Measurements from ENCODE around the gene ZNF146. TPM values are rescaled to one million over a fixed set of nuclear protein-coding genes. Genes with fewer than 3 reads are reported as not detected.

ZNF146 gene
- total and polyA plus RNA-seq, 2 donors from 2014 or later, result 21.0 to 50.8 TPM

GRCh38 chr19:36201684-36202083 is 13.2 kb upstream of the ZNF146 start:
- DNase-seq, result no peak
- Histone ChIP-seq H3K27me3 (ENCODE audit: control insufficient read depth, insufficient read depth, low read length) (no peaks in the 10 kb centered on the region), H3K9me3 (ENCODE audit: control insufficient read depth in 2 of 3, insufficient read depth in 1 of 3, low read length in 3 of 3) (no peaks in the 10 kb centered on the region), H3K4me3 (ENCODE audit: low read length in 3 of 3) (no peak overlapping the region), H3K27ac (ENCODE audit: low read depth in 2 of 2, low read length in 2 of 2) (no peak overlapping the region), H3K36me3 (ENCODE audit: control insufficient read depth in 2 of 3, insufficient read depth in 3 of 3, low read length in 3 of 3) (no peaks in the 10 kb centered on the region), H3K9ac (ENCODE audit: low read length in 3 of 3) (no peak overlapping the region), H3K4me1 (ENCODE audit: control insufficient read depth in 2 of 3, insufficient read depth in 2 of 3, low read depth in 1 of 3, low read length in 3 of 3) (no peaks in the 10 kb centered on the region)
- no peak for TF ChIP-seq CTCF (IDR thresholded peaks at IDR 0.05; ENCODE audit: borderline replicate concordance, extremely low read depth, insufficient read depth)
- intact Hi-C loops (cut with DNase I), result no loop called here
- FAIRE-seq, result no peak

- Histone ChIP-seq H3K4me1 (ENCODE audit: control insufficient read depth in 2 of 3, insufficient read depth in 2 of 3, low read depth in 1 of 3, low read length in 3 of 3) (no peaks in the 10 kb centered on the region), H3K9me3 (ENCODE audit: control insufficient read depth in 2 of 3, insufficient read depth in 1 of 3, low read length in 3 of 3) (no peaks in the 10 kb centered on the region), H3K4me3 (ENCODE audit: low read length in 3 of 3) (no peak overlapping the region), H3K27me3 (ENCODE audit: control insufficient read depth, insufficient read depth, low read length) (no peaks in the 10 kb centered on the region), H3K27ac (ENCODE audit: low read depth in 2 of 2, low read length in 2 of 2) (no peak overlapping the region), H3K36me3 (ENCODE audit: control insufficient read depth in 2 of 3, insufficient read depth in 3 of 3, low read length in 3 of 3) (no peaks in the 10 kb centered on the region), H3K9ac (ENCODE audit: low read length in 3 of 3) (no peak overlapping the region)
- TF ChIP-seq CTCF (IDR thresholded peaks at IDR 0.05; ENCODE audit: borderline replicate concordance, extremely low read depth, insufficient read depth), result no peak
- intact Hi-C loops (cut with DNase I), result no loop called here
- DNase-seq, result no peak
- no peak for FAIRE-seq
Measured at GRCh38 chr19:36203293-36203692, 11.6 kb upstream of the ZNF146 start.

- no peak for TF ChIP-seq CTCF (IDR thresholded peaks at IDR 0.05; ENCODE audit: borderline replicate concordance, extremely low read depth, insufficient read depth)
- DNase-seq, result no peak
- H3K27me3 ChIP-seq (ENCODE audit: control insufficient read depth, insufficient read depth, low read length), result no peaks in the 10 kb centered on the region
- no peaks in the 10 kb centered on the region for H3K9me3 ChIP-seq (ENCODE audit: control insufficient read depth in 2 of 3, insufficient read depth in 1 of 3, low read length in 3 of 3)
- H3K4me1 ChIP-seq (ENCODE audit: control insufficient read depth in 2 of 3, insufficient read depth in 2 of 3, low read depth in 1 of 3, low read length in 3 of 3), result no peaks in the 10 kb centered on the region
- H3K9ac ChIP-seq (ENCODE audit: low read length in 3 of 3), result no peak overlapping the region
- FAIRE-seq, result no peak
- no peaks in the 10 kb centered on the region for H3K36me3 ChIP-seq (ENCODE audit: control insufficient read depth in 2 of 3, insufficient read depth in 3 of 3, low read length in 3 of 3)
- no peak overlapping the region for H3K4me3 ChIP-seq (ENCODE audit: low read length in 3 of 3)
- no peak overlapping the region for H3K27ac ChIP-seq (ENCODE audit: low read depth in 2 of 2, low read length in 2 of 2)
- intact Hi-C loops (cut with DNase I), result no loop called here
Measured at GRCh38 chr19:36207605-36208252, 7.2 kb upstream of the ZNF146 start.

- no peaks in the 10 kb centered on the region for H3K36me3 ChIP-seq (ENCODE audit: control insufficient read depth in 2 of 3, insufficient read depth in 3 of 3, low read length in 3 of 3)
- peaks cover 2 to 6% (median 4%) of the 10 kb centered on the region in 3 donors for H3K4me1 ChIP-seq (ENCODE audit: control insufficient read depth in 2 of 3, insufficient read depth in 2 of 3, low read depth in 1 of 3, low read length in 3 of 3)
- H3K4me3 ChIP-seq (ENCODE audit: low read length in 3 of 3), result no peak overlapping the region
- FAIRE-seq (no peak), DNase-seq (no peak)
- intact Hi-C loops (cut with DNase I), result no loop called here
- TF ChIP-seq CTCF (IDR thresholded peaks at IDR 0.05; ENCODE audit: borderline replicate concordance, extremely low read depth, insufficient read depth), result no peak
- H3K27me3 ChIP-seq (ENCODE audit: control insufficient read depth, insufficient read depth, low read length), result no peaks in the 10 kb centered on the region
- H3K9ac ChIP-seq (ENCODE audit: low read length in 3 of 3), result no peak overlapping the region
- H3K27ac ChIP-seq (ENCODE audit: low read depth in 2 of 2, low read length in 2 of 2), result no peak overlapping the region
- H3K9me3 ChIP-seq (ENCODE audit: control insufficient read depth in 2 of 3, insufficient read depth in 1 of 3, low read length in 3 of 3), result no peaks in the 10 kb centered on the region
Measured at GRCh38 chr19:36209372-36209771, 5.5 kb upstream of the ZNF146 start.
